HepG2 (cell line): ENCODE data around the gene ZNF514. TPM values are rescaled to one million over a fixed set of nuclear protein-coding genes. Genes with fewer than 3 reads are reported as not detected.

Experiments
- CREM ChIP-seq, 2 experiments: sonication (generic) in 1 of 2; formaldehyde crosslinking in 1 of 2; IDR thresholded peaks; 2 replicates each; pipeline versions ENCODE4 v1.4.0 to v1.6.1; 2016 to 2020; ENCODE audit warnings: antibody characterized with exemption in 1 of 2, mild to moderate bottlenecking in 1 of 2, missing genetic modification reagents in 1 of 2
- FOXK2 ChIP-seq: fragments of 450-650 bp; IDR thresholded peaks from 2 replicates; pipeline ENCODE4 v1.6.1; 2016
- FOXO4 ChIP-seq: sonication (generic); formaldehyde crosslinking; conservative IDR thresholded peaks from 2 replicates; pipeline ENCODE4 v1.8.1; 2023; ENCODE audit warnings: missing genetic modification reagents
- HCFC1 ChIP-seq: fragments of 150-350 bp; IDR thresholded peaks from 2 replicates; pipeline ENCODE4 v1.6.1; 2014; ENCODE audit warnings: low read depth, low read length
- HMGXB3 ChIP-seq: sonication (generic); formaldehyde crosslinking; IDR thresholded peaks from 2 replicates; pipeline ENCODE4 v1.4.0; 2020; ENCODE audit warnings: missing genetic modification reagents, borderline replicate concordance
- IRF2 ChIP-seq: IDR thresholded peaks from 2 replicates; pipeline ENCODE4 v1.6.1; 2018; ENCODE audit warnings: missing genetic modification reagents, missing compliant biosample characterization
- MAFK ChIP-seq, 2 experiments: IDR thresholded peaks in 1 of 2; conservative IDR thresholded peaks in 1 of 2; 2 replicates each; pipeline ENCODE4 v1.6.1; 2011; ENCODE audit warnings: improper control_type of control experiment in 2 of 2, low read length in 2 of 2
- MEIS2 ChIP-seq: sonication (generic); formaldehyde crosslinking; IDR thresholded peaks from 2 replicates; pipeline ENCODE4 v1.9.0; 2021; ENCODE audit warnings: mild to moderate bottlenecking, missing genetic modification reagents
- MYPOP ChIP-seq: sonication (generic); formaldehyde crosslinking; IDR thresholded peaks from 2 replicates; pipeline ENCODE4 v1.8.1; 2023; ENCODE audit warnings: mild to moderate bottlenecking, moderate library complexity, missing genetic modification reagents
- NR1H2 ChIP-seq: sonication (generic); formaldehyde crosslinking; IDR thresholded peaks from 2 replicates; pipeline ENCODE4 v1.8.1; 2022; ENCODE audit warnings: low read depth, missing genetic modification reagents, borderline replicate concordance
- NR2C2 ChIP-seq: sonication (generic); formaldehyde crosslinking; IDR thresholded peaks from 2 replicates; pipeline ENCODE4 v1.4.0; 2020; ENCODE audit warnings: missing genetic modification reagents, mild to moderate bottlenecking, moderate library complexity, borderline replicate concordance
- PCBP1 ChIP-seq: fragments of 200-400 bp; formaldehyde crosslinking; IDR thresholded peaks from 2 replicates; pipeline ENCODE4 v1.6.1; 2017; ENCODE audit warnings: mild to moderate bottlenecking, low read depth, low read length, borderline replicate concordance
- ZBTB25 ChIP-seq: IDR thresholded peaks from 2 replicates; pipeline ENCODE4 v1.6.1; 2018; ENCODE audit warnings: missing genetic modification reagents
- ZFP62 ChIP-seq: sonication (generic); formaldehyde crosslinking; IDR thresholded peaks from 2 replicates; pipeline ENCODE4 v1.4.0; 2020; ENCODE audit warnings: missing genetic modification reagents
- ZGPAT ChIP-seq: IDR thresholded peaks from 2 replicates; pipeline ENCODE4 v1.6.1; 2016; ENCODE audit warnings: mild to moderate bottlenecking
- ZMAT3 ChIP-seq: sonication (generic); formaldehyde crosslinking; conservative IDR thresholded peaks from 2 replicates; pipeline ENCODE4 v1.7.0; 2021; ENCODE audit warnings: missing genetic modification reagents
- ZNF639 ChIP-seq: conservative IDR thresholded peaks from 2 replicates; pipeline ENCODE4 v1.6.1; 2018; ENCODE audit warnings: missing genetic modification reagents
- ZSCAN31 ChIP-seq: sonication (generic); formaldehyde crosslinking; IDR thresholded peaks from 2 replicates; pipeline ENCODE4 v1.5.0; 2020; ENCODE audit warnings: low read depth, mild to moderate bottlenecking, missing genetic modification reagents
- polyA plus RNA-seq, 8 experiments: library from polyadenylated mRNA; depleted of rRNA in 3 of 8; stranded (reverse) in 7 of 8; unstranded in 1 of 8; fragments of >200 nt; fragmentation: Illumina TruSeq in 4 of 8; extraction: Trizol in 4 of 8; gene quantifications; 2 replicates each; pipeline versions ENCODE4 v1.2.1 to v1.2.3, GENCODE V29; 2011 to 2016; ENCODE audit warnings: low read depth in 4 of 8, missing spikeins in 1 of 8, mixed read lengths in 1 of 8; ENCODE audit not compliant: insufficient read depth in 1 of 8
- total RNA-seq, 5 experiments: library from RNA; depleted of rRNA; stranded (reverse); fragments of >200 nt; fragmentation: Illumina TruSeq; extraction: Trizol; gene quantifications; 2 replicates each; pipeline ENCODE4 v1.2.3, GENCODE V29; 2016; ENCODE audit warnings: low read depth in 1 of 5

ZNF514 gene
- total and polyA plus RNA-seq, 2 of the 13 experiments (the other 11 are each of a cell fraction or from before 2014, with no cell fraction given): 15.2 to 18.7 TPM

GRCh38 chr2:95159690-95160449 lies at the start of gene ZNF514 (continued):
- TF ChIP-seq MAFK (conservative IDR thresholded peaks at IDR 0.05 in 1 of 2, IDR thresholded peaks at IDR 0.05 in 1 of 2; ENCODE audit: low read length in 2 of 2) (0 out of 4 replicates have a peak, but pooled peaks of 1 of the 2 experiments have one; percentile 4), MEIS2 (CRISPR knock-in tag) (no peak), ZMAT3 (CRISPR knock-in tag) (no peak), ZNF639 (CRISPR knock-in tag) (0 out of 2 replicates have a peak, but pooled peaks have one; percentile 34), ZGPAT (0 out of 2 replicates have a peak, but pooled peaks have one; percentile 22), NR1H2 (no peak), IRF2 (CRISPR knock-in tag) (no peak), MYPOP (0 out of 2 replicates have a peak, but pooled peaks have one; percentile 38), PCBP1 (no peak), ZFP62 (CRISPR knock-in tag) (no peak), ZSCAN31 (CRISPR knock-in tag) (0 out of 2 replicates have a peak, but pooled peaks have one; percentile 39), NR2C2 (CRISPR knock-in tag) (no peak), CREM (IDR thresholded peaks at IDR 0.05) (no peak), CREM (CRISPR knock-in tag; IDR thresholded peaks at IDR 0.05) (no peak), FOXK2 (no peak), ZBTB25 (CRISPR knock-in tag) (no peak), HMGXB3 (CRISPR knock-in tag) (no peak), FOXO4 (CRISPR knock-in tag) (no peak), HCFC1 (no peak)
